Measurements from ENCODE around the gene DCAF7.

Gene DCAF7

DNA sequence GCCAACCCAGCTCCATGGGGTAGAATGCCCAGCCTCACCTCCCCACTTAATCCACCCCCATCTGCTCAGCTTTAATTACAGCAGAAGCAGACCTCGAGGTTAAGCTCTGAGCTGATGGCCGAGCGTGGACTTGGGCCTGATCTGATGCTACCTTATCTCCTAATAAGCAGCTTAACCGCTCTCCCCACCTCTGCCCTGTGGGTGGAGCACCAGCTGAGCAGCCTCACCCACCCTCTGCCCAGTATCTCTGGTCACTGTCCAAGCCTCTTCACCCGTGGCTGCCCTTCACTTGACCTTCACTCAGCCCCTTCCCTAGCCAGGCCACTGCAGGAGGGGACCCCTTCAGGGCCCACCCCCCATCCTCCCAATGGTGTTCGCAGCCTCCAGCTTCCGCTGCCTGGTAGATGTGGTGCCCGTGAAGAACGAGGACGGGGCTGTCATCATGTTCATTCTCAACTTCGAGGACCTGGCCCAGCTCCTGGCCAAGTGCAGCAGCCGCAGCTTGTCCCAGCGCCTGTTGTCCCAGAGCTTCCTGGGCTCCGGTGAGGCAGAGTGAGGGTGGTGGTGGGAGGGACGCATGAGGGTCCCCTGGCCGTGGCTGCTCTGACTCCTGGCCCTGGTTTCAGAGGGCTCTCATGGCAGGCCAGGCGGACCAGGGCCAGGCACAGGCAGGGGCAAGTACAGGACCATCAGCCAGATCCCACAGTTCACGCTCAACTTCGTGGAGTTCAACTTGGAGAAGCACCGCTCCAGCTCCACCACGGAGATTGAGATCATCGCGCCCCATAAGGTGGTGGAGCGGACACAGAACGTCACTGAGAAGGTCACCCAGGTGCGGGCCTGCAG lies 20.3 kb upstream of the DCAF7 start:
- H3K36me3 ChIP-seq (ENCODE audit: control insufficient read depth, insufficient read depth, low read length), result no peaks in the 10 kb centered on the region
- no peaks in the 10 kb centered on the region for H3K79me2 ChIP-seq
- no peak overlapping the region for H3K4me3 ChIP-seq (ENCODE audit: low read depth, low read length)
- no peaks in the 10 kb centered on the region for H3K27me3 ChIP-seq (ENCODE audit: control insufficient read depth, insufficient read depth, low read length)
- H3K4me2 ChIP-seq (ENCODE audit: low read length), result no peak overlapping the region
- H3K4me1 ChIP-seq, result no peaks in the 10 kb centered on the region
- TF ChIP-seq, protein P1, sequence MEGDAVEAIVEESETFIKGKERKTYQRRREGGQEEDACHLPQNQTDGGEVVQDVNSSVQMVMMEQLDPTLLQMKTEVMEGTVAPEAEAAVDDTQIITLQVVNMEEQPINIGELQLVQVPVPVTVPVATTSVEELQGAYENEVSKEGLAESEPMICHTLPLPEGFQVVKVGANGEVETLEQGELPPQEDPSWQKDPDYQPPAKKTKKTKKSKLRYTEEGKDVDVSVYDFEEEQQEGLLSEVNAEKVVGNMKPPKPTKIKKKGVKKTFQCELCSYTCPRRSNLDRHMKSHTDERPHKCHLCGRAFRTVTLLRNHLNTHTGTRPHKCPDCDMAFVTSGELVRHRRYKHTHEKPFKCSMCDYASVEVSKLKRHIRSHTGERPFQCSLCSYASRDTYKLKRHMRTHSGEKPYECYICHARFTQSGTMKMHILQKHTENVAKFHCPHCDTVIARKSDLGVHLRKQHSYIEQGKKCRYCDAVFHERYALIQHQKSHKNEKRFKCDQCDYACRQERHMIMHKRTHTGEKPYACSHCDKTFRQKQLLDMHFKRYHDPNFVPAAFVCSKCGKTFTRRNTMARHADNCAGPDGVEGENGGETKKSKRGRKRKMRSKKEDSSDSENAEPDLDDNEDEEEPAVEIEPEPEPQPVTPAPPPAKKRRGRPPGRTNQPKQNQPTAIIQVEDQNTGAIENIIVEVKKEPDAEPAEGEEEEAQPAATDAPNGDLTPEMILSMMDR (IDR thresholded peaks at IDR 0.05), result no peak
- H3K9ac ChIP-seq, result no peak overlapping the region
- H2AFZ ChIP-seq, result no peak overlapping the region
- no peaks in the 10 kb centered on the region for H3K9me3 ChIP-seq (ENCODE audit: control insufficient read depth, low read length)
- no peak overlapping the region for H3K27ac ChIP-seq

DNA sequence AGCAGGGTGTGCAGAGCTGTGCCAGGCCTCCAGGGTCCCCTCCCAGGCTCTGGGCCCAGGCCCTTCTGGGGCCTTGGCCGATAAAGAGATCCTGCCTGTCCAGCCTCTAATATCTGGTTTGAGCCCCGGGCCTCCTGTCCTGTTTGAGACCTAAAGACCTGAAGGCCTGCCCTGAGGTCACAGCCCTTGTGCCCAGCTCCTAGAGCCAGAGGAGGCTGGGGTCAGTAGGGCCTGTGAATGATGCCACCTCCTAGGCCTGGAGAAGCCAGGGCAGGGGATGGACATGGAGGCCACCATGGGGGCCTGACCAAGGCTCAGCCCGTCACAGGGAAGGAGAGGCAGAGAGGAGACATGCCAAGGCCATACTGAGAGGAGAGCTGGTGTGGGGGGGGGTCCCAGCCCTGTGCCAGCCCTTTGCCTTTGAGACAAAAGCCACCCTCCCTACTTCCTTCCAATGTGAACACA lies 19.7 kb upstream of the DCAF7 start:
- no peaks in the 10 kb centered on the region for H3K9me3 ChIP-seq (ENCODE audit: control insufficient read depth, low read length)
- H3K4me1 ChIP-seq, result no peaks in the 10 kb centered on the region
- no peaks in the 10 kb centered on the region for H3K79me2 ChIP-seq
- H3K9ac ChIP-seq, result no peak overlapping the region
- no peaks in the 10 kb centered on the region for H3K27me3 ChIP-seq (ENCODE audit: control insufficient read depth, insufficient read depth, low read length)
- TF ChIP-seq, protein P1 (IDR thresholded peaks at IDR 0.05), result no peak
- H3K4me3 ChIP-seq (ENCODE audit: low read depth, low read length), result no peak overlapping the region
- no peaks in the 10 kb centered on the region for H3K36me3 ChIP-seq (ENCODE audit: control insufficient read depth, insufficient read depth, low read length)
- no peak overlapping the region for H2AFZ ChIP-seq
- H3K4me2 ChIP-seq (ENCODE audit: low read length), result no peak overlapping the region
- H3K27ac ChIP-seq, result no peak overlapping the region

DNA sequence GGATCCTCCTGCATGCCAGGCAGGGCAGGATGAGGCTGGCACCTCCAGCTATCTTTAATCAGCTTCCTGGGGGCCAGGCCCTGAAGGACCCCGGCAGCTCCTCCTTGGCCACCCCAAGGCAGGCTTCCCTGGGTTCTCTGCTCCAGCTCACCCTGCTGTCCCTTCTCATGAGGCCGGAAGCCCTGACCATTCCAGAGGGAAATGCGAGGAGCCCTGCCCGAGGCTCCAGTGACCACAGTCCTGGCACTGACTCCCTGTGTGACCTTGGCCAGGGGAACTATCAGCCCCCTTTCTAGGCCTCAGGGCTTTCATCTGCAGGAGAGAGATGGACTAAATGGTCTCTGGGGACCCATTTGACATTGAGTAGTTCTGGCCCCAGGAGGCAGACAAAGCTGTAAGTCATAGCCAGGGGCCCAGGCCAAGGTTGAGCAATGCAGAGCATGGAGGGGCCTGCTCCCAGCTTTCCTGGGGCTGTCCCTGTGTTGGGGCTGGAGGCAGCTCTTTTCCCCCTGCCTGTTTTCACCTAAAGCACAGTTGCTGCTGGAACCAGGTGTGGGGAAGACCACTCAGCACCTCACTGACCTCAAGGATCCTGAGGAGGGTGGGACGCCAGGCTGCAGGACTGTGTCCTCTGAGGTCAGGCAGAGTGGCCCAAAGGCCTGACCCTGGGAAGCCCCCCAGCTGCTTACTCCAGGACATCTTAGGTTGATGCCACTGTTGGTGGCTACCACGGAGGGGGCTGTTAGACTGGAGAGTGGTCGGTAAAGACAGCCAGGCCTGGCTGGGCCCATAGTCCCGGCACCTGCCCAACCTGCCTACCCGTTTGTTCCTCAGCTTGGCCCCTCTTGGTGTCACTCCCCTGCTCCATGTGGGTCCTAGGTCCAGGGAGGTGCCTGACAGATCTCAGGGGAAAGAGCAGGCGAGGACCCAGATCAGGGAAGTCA lies 19.0 kb upstream of the DCAF7 start:
- TF ChIP-seq, protein P1 (IDR thresholded peaks at IDR 0.05), result no peak
- no peak overlapping the region for H3K4me3 ChIP-seq (ENCODE audit: low read depth, low read length)
- no peaks in the 10 kb centered on the region for H3K79me2 ChIP-seq
- no peak overlapping the region for H2AFZ ChIP-seq
- H3K4me2 ChIP-seq (ENCODE audit: low read length), result no peak overlapping the region
- H3K27ac ChIP-seq, result no peak overlapping the region
- H3K9ac ChIP-seq, result no peak overlapping the region
- no peaks in the 10 kb centered on the region for H3K9me3 ChIP-seq (ENCODE audit: control insufficient read depth, low read length)
- no peaks in the 10 kb centered on the region for H3K4me1 ChIP-seq
- H3K27me3 ChIP-seq (ENCODE audit: control insufficient read depth, insufficient read depth, low read length), result no peaks in the 10 kb centered on the region
- H3K36me3 ChIP-seq (ENCODE audit: control insufficient read depth, insufficient read depth, low read length), result no peaks in the 10 kb centered on the region

DNA sequence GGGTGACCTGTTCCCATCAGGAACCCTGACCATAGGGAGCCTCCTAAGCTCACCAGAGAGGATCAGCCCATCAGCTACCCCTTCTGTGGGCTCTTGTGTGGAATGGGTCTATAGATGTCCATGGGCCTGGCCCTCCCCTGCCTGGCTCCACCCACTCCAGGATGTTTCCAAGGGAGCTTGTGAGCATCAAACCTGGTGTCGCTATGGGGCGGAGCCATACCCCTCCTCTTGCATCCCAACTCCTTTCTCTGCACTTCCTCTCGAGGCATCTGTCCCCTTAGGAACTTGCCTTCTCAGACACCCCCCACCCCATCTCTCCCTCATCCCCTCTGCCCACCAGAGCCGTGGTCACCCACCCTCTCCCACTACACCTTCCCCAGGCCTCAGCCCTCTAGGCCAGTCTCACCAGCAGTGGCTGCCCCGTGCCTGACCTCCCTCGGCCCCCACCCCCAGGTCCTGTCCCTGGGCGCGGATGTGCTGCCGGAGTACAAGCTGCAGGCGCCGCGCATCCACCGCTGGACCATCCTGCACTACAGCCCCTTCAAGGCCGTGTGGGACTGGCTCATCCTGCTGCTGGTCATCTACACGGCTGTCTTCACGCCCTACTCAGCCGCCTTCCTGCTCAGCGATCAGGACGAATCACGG lies 16.7 kb upstream of the DCAF7 start:
- Histone ChIP-seq H3K27me3 (ENCODE audit: control insufficient read depth, insufficient read depth, low read length) (no peaks in the 10 kb centered on the region), H3K9ac (no peak overlapping the region), H3K4me3 (ENCODE audit: low read depth, low read length) (no peak overlapping the region), H2AFZ (no peak overlapping the region), H3K36me3 (ENCODE audit: control insufficient read depth, insufficient read depth, low read length) (no peaks in the 10 kb centered on the region), H3K27ac (no peak overlapping the region), H3K9me3 (ENCODE audit: control insufficient read depth, low read length) (no peaks in the 10 kb centered on the region), H3K79me2 (no peaks in the 10 kb centered on the region), H3K4me2 (ENCODE audit: low read length) (no peak overlapping the region), H3K4me1 (peaks cover 4% of the 10 kb centered on the region)
- TF ChIP-seq, protein P1 (IDR thresholded peaks at IDR 0.05), result no peak
